Thyroid gland (tissue), 4 donors: Measurements from ENCODE around the gene TRPT1. TPM values are rescaled to one million over a fixed set of nuclear protein-coding genes. Genes with fewer than 3 reads are reported as not detected.

Experiments used
- DNase-seq, 2 donors: peaks; one replicate each; pipeline ENCODE4 v3.0.0-alpha.2; 2019
- H3K27ac ChIP-seq, 3 donors: fragments of 200-600 bp; sonication (generic); 1 replicate in 2 of 3; 2 replicates in 1 of 3; pipeline ENCODE4 v1.5.1; 2016 to 2019; ENCODE audit warnings: mild to moderate bottlenecking in 1 of 3, moderate library complexity in 1 of 3
- H3K27me3 ChIP-seq: fragments of 200-600 bp; sonication (generic); one replicate; pipeline ENCODE4 v1.5.1; 2019
- H3K36me3 ChIP-seq, 2 donors: fragments of 200-600 bp; sonication (generic); one replicate each; pipeline ENCODE4 v1.5.1; 2016 to 2019
- H3K4me1 ChIP-seq, 2 donors: fragments of 200-600 bp; sonication (generic); one replicate each; pipeline ENCODE4 v1.5.1; 2017 to 2019
- H3K4me3 ChIP-seq, 3 donors: fragments of 200-600 bp; sonication (generic); replicated peaks in 1 of 3; 1 replicate in 2 of 3; 2 replicates in 1 of 3; pipeline ENCODE4 v1.5.1; 2016; ENCODE audit warnings: mild to moderate bottlenecking in 1 of 3
- H3K9me3 ChIP-seq: fragments of 200-600 bp; sonication (generic); one replicate; pipeline ENCODE4 v1.5.1; 2017
- POLR2A ChIP-seq, 2 donors: fragments of 450-650 bp; IDR thresholded peaks; one replicate each; pipeline ENCODE4 v1.6.1; 2017; ENCODE audit warnings: antibody characterized with exemption in 2 of 2, mild to moderate bottlenecking in 2 of 2, moderate library complexity in 1 of 2
- WGBS, 2 donors: methylation state at CpG; one replicate each; pipeline ENCODE4 v1.1.5; 2017; 5-methylcytosine and 5-hydroxymethylcytosine counted together
- intact Hi-C: fragments of 100-400 bp; cut with DNase I; formaldehyde crosslinking; loops from one replicate; pipeline ENCODE4 v1.15.1; 2023
- total RNA-seq, 4 donors: library from RNA; depleted of rRNA; stranded (reverse); fragments of >200 nt; gene quantifications; one replicate each; pipeline ENCODE4 v1.2.3, GENCODE V29; 2016
- TF ChIP-seq, protein P1 (sequence below), 6 experiments: fragments of 200-600 bp in 3 of 6; fragments of 450-650 bp in 3 of 6; sonication (generic) in 3 of 6; IDR thresholded peaks; one replicate each; pipeline ENCODE4 v1.5.1; 2016 to 2019; ENCODE audit warnings: antibody characterized with exemption in 6 of 6, mild to moderate bottlenecking in 2 of 6, inconsistent platforms in 1 of 6, moderate library complexity in 1 of 6

Gene TRPT1
- total RNA-seq, 4 donors from 2014 or later = 50.5 to 90.8 (median 65.9) TPM

- peaks cover 40 to 61% of the 10 kb centered on the region in 2 donors for H3K4me1 ChIP-seq
- no peaks in the 10 kb centered on the region for H3K36me3 ChIP-seq
- DNase-seq = peak; percentile 91 to 93
- 0 to 2% methylated on average over 17 to 24 of the region's 52 CpGs for WGBS, 2 donors
- TF ChIP-seq, protein P1, sequence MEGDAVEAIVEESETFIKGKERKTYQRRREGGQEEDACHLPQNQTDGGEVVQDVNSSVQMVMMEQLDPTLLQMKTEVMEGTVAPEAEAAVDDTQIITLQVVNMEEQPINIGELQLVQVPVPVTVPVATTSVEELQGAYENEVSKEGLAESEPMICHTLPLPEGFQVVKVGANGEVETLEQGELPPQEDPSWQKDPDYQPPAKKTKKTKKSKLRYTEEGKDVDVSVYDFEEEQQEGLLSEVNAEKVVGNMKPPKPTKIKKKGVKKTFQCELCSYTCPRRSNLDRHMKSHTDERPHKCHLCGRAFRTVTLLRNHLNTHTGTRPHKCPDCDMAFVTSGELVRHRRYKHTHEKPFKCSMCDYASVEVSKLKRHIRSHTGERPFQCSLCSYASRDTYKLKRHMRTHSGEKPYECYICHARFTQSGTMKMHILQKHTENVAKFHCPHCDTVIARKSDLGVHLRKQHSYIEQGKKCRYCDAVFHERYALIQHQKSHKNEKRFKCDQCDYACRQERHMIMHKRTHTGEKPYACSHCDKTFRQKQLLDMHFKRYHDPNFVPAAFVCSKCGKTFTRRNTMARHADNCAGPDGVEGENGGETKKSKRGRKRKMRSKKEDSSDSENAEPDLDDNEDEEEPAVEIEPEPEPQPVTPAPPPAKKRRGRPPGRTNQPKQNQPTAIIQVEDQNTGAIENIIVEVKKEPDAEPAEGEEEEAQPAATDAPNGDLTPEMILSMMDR (IDR thresholded peaks at IDR 0.05) = peak in 4 of 6 experiments; percentile 41 to 68 (median 54)
- peak; percentile 96 to 100 for TF ChIP-seq POLR2A (IDR thresholded peaks at IDR 0.05)
- intact Hi-C loops = no loop called here
- H3K27ac ChIP-seq = peak overlapping the region; percentile 60 to 99 (median 98)
- peak overlapping the region; percentile 17 to 55 (median 53) for H3K4me3 ChIP-seq
- no peaks in the 10 kb centered on the region for H3K27me3 ChIP-seq
- H3K9me3 ChIP-seq = no peaks in the 10 kb centered on the region
Observed at GRCh38 chr11:64185175-64185692, 40.8 kb downstream of the TRPT1 start.

DNA sequence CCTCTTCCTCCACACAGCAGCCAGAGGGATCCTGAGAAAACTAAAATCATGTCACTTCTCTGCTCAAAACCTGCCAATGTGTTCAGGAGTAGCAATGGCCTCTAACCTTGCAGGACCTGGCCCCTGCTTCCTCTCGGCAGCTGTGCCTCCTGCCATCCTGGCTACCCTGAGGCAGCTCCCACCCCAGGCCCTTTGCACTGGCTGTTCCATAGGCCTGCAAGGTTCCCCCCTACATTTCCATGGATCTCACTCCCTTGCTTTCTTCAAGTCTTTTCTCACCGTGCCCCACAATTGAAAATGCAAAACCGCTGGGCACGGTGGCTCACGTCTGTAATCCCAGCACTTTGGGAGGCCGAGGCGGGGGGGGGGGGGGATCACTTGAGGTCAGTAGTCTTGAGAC lies 42.1 kb downstream of the TRPT1 start:
- Histone ChIP-seq H3K4me1 (peaks cover 35 to 49% of the 10 kb centered on the region in 2 donors), H3K27ac (peak overlapping the region in 2 of 3 donors; percentile 98 to 99), H3K4me3 (no peak overlapping the region), H3K27me3 (no peaks in the 10 kb centered on the region), H3K36me3 (no peaks in the 10 kb centered on the region), H3K9me3 (no peaks in the 10 kb centered on the region)
- intact Hi-C loops = no loop called here
- no peak for DNase-seq
- 86 to 92% methylated on average over 7 of the region's 7 CpGs for WGBS, 2 donors
- TF ChIP-seq, protein P1 (IDR thresholded peaks at IDR 0.05) = no peak

DNA sequence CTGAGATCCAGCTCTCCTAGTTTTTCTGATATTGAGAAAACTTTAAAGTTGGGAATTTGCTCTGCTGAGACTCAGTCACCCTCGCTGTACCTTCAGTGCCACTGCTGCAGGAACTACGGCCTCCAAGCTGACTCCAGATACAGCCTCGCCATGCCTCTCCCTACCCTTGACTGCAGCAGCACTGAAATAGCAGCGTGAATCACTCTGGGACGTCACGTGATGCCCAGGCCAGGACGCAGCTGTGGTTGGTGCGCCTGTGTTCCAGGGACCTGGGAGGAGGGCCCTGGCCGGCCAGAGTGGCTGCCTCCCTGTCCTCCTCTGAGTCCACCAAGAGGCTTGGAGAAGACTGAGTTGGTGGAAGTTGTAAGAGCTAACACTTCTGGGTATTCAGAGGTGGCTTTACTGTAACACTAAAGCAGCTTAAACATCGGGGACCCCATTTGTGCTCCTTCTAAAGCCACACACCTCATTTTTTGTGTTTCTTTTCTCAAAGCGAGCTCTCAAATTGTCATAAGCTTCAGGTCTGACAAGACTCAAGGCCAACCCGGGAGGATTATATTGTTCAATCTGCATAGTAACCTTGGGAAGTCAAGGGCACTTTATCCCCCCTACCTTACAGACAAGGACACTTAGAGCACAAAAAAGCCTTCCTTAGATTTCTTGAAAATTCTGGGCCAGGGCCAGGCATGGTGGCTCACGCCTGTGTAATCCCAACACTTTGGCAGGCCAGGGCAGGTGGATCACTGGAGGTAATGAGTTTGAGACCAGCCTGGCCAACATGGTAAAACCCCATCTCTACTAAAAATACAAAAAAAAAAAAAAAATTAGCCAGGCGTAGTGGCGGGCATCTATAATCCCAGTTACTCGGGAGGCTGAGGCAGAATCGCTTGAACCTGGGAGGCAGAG lies 44.2 kb downstream of the TRPT1 start:
- Histone ChIP-seq H3K9me3 (no peaks in the 10 kb centered on the region), H3K4me1 (peaks cover 35 to 43% of the 10 kb centered on the region in 2 donors), H3K27ac (peak overlapping the region; percentile 17 to 87 (median 63)), H3K36me3 (no peaks in the 10 kb centered on the region), H3K4me3 (no peak overlapping the region), H3K27me3 (no peaks in the 10 kb centered on the region)
- DNase-seq = peak; percentile 94
- TF ChIP-seq POLR2A (IDR thresholded peaks at IDR 0.05) = peak in 1 of 2 donors; percentile 88
- TF ChIP-seq, protein P1 (IDR thresholded peaks at IDR 0.05) = no peak
- WGBS, 2 donors = 36 to 37% methylated on average over 15 to 17 of the region's 17 CpGs
- intact Hi-C loops = no loop called here

GRCh38 chr11:64180891-64181290 lies 45.1 kb downstream of the TRPT1 start:
- no peak for DNase-seq
- no peak overlapping the region for H3K4me3 ChIP-seq
- 84 to 86% methylated on average over 5 of the region's 5 CpGs for WGBS, 2 donors
- TF ChIP-seq, protein P1 (IDR thresholded peaks at IDR 0.05) = no peak
- no peak for TF ChIP-seq POLR2A (IDR thresholded peaks at IDR 0.05)
- intact Hi-C loops = no loop called here
- H3K4me1 ChIP-seq = peaks cover 35 to 43% of the 10 kb centered on the region in 2 donors
- H3K36me3 ChIP-seq = no peaks in the 10 kb centered on the region
- H3K9me3 ChIP-seq = no peaks in the 10 kb centered on the region
- peak overlapping the region; percentile 17 to 87 (median 63) for H3K27ac ChIP-seq
- no peaks in the 10 kb centered on the region for H3K27me3 ChIP-seq
